ENCODE data around the gene SEMA3F.

Gene SEMA3F

DNA sequence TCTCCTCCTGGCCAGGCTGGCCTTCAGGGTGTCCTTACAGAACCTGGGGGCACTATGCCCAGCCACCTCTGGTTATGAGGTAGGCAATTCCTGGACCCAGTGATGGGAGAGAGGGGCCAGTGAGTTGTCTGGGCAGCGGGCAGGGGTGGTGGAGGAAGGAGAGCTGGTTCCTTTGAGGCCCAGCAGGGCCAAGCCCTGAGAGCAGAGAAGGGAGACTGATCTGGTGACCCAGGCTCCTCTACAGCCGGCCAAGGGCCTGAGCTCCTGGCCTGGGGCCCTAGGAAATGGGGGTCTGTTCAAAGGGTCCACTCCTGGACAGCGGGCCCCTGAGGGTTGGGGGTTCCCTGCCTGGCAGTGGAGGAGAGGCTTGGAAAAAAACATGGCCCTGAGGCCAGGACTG is 57.8 kb downstream of the SEMA3F start:
- no peak overlapping the region for H3K27ac ChIP-seq (ENCODE audit: low read depth, low read length)

GRCh38 chr3:50213373-50213772 is 58.2 kb downstream of the SEMA3F start:
- Histone ChIP-seq H3K4me2 (ENCODE audit: low read length) (no peak overlapping the region), H3K27ac (ENCODE audit: low read depth, low read length) (no peak overlapping the region), H3K4me3 (ENCODE audit: low read length) (no peak overlapping the region), H4K20me1 (ENCODE audit: control insufficient read depth, insufficient read depth, low read depth, low read length) (0 out of 2 replicates have a peak, but pooled peaks cover 3% of the 10 kb centered on the region), H3K27me3 (ENCODE audit: control insufficient read depth, low read length) (peaks cover 9% of the 10 kb centered on the region), H3K4me1 (ENCODE audit: control insufficient read depth, low read length) (no peaks in the 10 kb centered on the region), H3K9me2 (replicated peaks; ENCODE audit: control insufficient read depth, low read length) (no peaks in the 10 kb centered on the region), H3F3A (ENCODE audit: control insufficient read depth, insufficient read depth) (no peaks in the 10 kb centered on the region), H3K79me2 (ENCODE audit: control insufficient read depth, low read length) (no peaks in the 10 kb centered on the region), H3K36me3 (ENCODE audit: control insufficient read depth, low read length) (no peaks in the 10 kb centered on the region), H3K9me3 (ENCODE audit: control insufficient read depth, insufficient read depth, low read length) (no peaks in the 10 kb centered on the region)
- TF ChIP-seq, protein P1, sequence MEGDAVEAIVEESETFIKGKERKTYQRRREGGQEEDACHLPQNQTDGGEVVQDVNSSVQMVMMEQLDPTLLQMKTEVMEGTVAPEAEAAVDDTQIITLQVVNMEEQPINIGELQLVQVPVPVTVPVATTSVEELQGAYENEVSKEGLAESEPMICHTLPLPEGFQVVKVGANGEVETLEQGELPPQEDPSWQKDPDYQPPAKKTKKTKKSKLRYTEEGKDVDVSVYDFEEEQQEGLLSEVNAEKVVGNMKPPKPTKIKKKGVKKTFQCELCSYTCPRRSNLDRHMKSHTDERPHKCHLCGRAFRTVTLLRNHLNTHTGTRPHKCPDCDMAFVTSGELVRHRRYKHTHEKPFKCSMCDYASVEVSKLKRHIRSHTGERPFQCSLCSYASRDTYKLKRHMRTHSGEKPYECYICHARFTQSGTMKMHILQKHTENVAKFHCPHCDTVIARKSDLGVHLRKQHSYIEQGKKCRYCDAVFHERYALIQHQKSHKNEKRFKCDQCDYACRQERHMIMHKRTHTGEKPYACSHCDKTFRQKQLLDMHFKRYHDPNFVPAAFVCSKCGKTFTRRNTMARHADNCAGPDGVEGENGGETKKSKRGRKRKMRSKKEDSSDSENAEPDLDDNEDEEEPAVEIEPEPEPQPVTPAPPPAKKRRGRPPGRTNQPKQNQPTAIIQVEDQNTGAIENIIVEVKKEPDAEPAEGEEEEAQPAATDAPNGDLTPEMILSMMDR (IDR thresholded peaks at IDR 0.05; ENCODE audit: low read depth, low read length, poor library complexity, severe bottlenecking), result no peak
- TF ChIP-seq EZH2phosphoT487 (IDR thresholded peaks at IDR 0.05; ENCODE audit: borderline replicate concordance, low read length), result no peak

More for the DNA sequence above, 57.8 kb downstream of the SEMA3F start:
- Histone ChIP-seq H3K79me2 (ENCODE audit: control insufficient read depth, low read length) (no peaks in the 10 kb centered on the region), H3K9me3 (ENCODE audit: control insufficient read depth, insufficient read depth, low read length) (no peaks in the 10 kb centered on the region), H3K4me2 (ENCODE audit: low read length) (no peak overlapping the region), H3K9me2 (replicated peaks; ENCODE audit: control insufficient read depth, low read length) (no peaks in the 10 kb centered on the region), H3K36me3 (ENCODE audit: control insufficient read depth, low read length) (no peaks in the 10 kb centered on the region), H3K4me3 (ENCODE audit: low read length) (no peak overlapping the region), H3K4me1 (ENCODE audit: control insufficient read depth, low read length) (no peaks in the 10 kb centered on the region), H3F3A (ENCODE audit: control insufficient read depth, insufficient read depth) (no peaks in the 10 kb centered on the region), H4K20me1 (ENCODE audit: control insufficient read depth, insufficient read depth, low read depth, low read length) (0 out of 2 replicates have a peak, but pooled peaks cover 3% of the 10 kb centered on the region), H3K27me3 (ENCODE audit: control insufficient read depth, low read length) (peaks cover 9% of the 10 kb centered on the region)
- TF ChIP-seq, protein P1 (IDR thresholded peaks at IDR 0.05; ENCODE audit: low read depth, low read length, poor library complexity, severe bottlenecking), result no peak
- no peak for TF ChIP-seq EZH2phosphoT487 (IDR thresholded peaks at IDR 0.05; ENCODE audit: borderline replicate concordance, low read length)

DNA sequence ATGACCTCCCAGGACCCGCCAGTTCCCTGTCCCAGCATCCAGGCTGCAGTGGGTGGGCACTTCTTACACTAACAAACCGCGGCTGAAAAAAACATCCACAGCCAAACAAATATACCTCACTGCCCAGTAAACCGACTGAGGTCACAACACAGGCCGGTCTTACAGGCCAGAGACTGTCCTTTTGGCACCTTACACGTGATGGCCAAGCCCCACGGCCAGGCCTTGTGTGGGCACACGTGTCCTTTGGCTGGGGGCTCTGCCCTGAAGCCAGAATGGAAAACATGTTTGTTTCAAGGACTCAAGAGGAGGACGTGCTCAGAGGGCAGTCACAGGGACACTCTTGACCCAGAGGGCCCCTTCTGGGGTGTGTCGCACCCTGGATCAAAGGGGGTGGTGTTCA is 59.7 kb downstream of the SEMA3F start:
- H3K9me2 ChIP-seq (replicated peaks; ENCODE audit: control insufficient read depth, low read length), result no peaks in the 10 kb centered on the region
- no peaks in the 10 kb centered on the region for H3K79me2 ChIP-seq (ENCODE audit: control insufficient read depth, low read length)
- no peaks in the 10 kb centered on the region for H3K9me3 ChIP-seq (ENCODE audit: control insufficient read depth, insufficient read depth, low read length)
- TF ChIP-seq EZH2phosphoT487 (IDR thresholded peaks at IDR 0.05; ENCODE audit: borderline replicate concordance, low read length), result no peak
- TF ChIP-seq, protein P1 (IDR thresholded peaks at IDR 0.05; ENCODE audit: low read depth, low read length, poor library complexity, severe bottlenecking), result no peak
- 0 out of 2 replicates have a peak, but pooled peaks cover 3% of the 10 kb centered on the region for H4K20me1 ChIP-seq (ENCODE audit: control insufficient read depth, insufficient read depth, low read depth, low read length)
- no peaks in the 10 kb centered on the region for H3K36me3 ChIP-seq (ENCODE audit: control insufficient read depth, low read length)
- H3K4me1 ChIP-seq (ENCODE audit: control insufficient read depth, low read length), result no peaks in the 10 kb centered on the region
- H3K4me3 ChIP-seq (ENCODE audit: low read length), result no peak overlapping the region
- H3K4me2 ChIP-seq (ENCODE audit: low read length), result no peak overlapping the region
- H3K27ac ChIP-seq (ENCODE audit: low read depth, low read length), result no peak overlapping the region
- H3K27me3 ChIP-seq (ENCODE audit: control insufficient read depth, low read length), result peaks cover 8% of the 10 kb centered on the region
- no peaks in the 10 kb centered on the region for H3F3A ChIP-seq (ENCODE audit: control insufficient read depth, insufficient read depth)
